Stimulated activated CD8-positive, alpha-beta memory T cell treated with anti-CD3 and anti-CD28 coated beads, Interleukin-12 subunit alpha, Interleukin-12 subunit beta, amount 100 ng/mL, for 24 hours (primary cell): ENCODE results near the gene DAB2.
"Not testable (repeated sequence)": the region's sequence is repeated elsewhere in the genome, so short reads cannot be mapped to it uniquely, and the experiment has no call there.

Source experiments
- DNase-seq: peaks from one replicate; pipeline ENCODE4 v3.0.0-alpha.2; 2020; ENCODE audit errors: extremely low read depth

Gene DAB2

GRCh38 chr5:39420482-39421145 lies 4.2 kb downstream of the DAB2 start:
- no peak for DNase-seq

GRCh38 chr5:39419796-39420195 lies 5.0 kb downstream of the DAB2 start:
- DNase-seq = no peak

GRCh38 chr5:39417979-39418378 lies 6.8 kb downstream of the DAB2 start:
- no peak for DNase-seq

- DNase-seq = no peak
Observed at GRCh38 chr5:39415201-39415600, 9.6 kb downstream of the DAB2 start.

DNA sequence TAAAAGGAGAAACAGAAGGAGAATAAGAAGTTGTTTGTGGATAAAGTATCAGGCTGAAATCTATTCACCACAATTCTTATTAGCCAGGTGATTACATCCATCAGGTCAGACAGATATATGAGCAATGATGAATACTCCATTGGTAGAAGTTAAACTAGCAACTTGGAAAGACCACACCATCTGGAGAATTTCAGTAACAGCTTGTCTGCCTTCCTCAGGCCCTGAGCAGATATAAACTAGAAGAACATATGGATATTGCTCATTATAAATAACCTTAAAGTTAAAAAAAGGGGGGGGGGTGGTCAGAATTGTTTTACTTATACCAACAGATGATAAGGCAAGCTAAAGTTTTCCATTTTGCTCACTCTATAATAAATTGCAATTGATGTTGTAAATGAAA lies 10.4 kb downstream of the DAB2 start:
- DNase-seq = no peak

GRCh38 chr5:39413771-39414170 lies 11.0 kb downstream of the DAB2 start:
- DNase-seq = no peak

DNA sequence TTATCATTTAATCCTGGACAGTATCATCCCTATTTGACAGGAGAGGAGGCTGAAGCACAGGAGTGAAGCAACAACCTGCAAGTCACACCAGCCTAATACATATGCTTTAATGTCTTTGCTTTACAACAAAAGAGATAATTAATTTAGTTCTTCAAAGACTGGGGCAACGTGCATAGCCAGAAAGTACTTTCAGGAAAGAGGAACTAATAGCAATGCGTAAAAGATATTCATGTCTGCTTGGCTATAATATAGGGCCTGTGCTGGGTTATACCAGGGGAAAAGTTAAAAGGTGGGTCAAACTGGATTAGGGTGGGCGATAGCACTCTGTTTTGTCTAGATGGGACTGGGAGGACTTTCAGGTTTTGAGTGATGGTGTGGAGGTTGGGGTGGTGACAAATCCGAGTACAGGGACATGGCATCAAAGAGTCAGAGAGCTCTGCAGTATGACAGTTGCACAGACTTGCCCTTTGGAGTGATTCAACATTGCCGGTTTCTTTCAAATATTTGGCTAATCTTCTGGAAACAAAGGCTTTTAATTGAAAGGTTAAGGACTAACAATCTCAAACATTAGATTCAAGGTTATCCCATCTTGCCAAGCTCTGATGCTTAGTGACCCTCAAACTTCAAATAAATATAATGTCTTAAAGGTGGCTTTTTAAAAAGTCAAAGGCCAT lies 11.9 kb downstream of the DAB2 start:
- no peak for DNase-seq

DNA sequence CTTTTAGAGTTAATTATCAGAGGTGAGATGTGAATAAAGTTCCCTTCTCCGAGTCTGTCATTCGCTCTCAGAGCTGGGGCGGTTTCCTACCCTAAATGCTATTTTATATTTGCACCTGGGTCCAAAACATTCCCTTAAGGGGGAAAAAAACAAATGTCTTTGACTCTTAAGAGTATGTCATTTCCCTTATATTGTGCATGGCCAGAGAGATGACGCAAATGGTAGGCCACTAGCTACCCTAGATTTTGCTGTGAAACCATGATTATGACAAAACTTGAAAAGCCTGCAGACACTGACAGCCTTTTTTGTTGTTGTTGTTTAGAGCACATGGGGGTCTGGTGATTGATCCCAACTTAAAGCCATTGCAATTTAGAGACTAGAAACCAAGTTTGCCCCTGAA lies 12.8 kb downstream of the DAB2 start:
- DNase-seq = no peak

DNA sequence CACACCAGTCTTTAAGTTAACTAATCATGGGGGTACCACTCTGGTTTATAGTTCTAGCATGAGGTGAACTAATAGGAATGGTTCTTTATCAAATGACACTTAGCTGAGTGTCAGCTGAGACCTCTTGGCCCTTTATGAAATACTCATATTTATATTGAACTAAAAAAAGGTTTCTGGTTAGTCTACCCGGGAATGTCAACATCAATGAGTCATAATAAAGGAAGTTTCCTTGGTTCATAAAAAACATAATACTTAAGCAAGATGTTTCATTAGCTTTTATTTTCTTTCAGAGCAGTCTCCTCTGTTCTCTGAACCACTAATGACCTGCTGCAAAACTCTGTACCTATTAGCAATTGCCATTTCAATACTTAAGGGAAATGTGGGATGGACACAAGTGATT lies 13.7 kb downstream of the DAB2 start:
- no peak for DNase-seq

DNA sequence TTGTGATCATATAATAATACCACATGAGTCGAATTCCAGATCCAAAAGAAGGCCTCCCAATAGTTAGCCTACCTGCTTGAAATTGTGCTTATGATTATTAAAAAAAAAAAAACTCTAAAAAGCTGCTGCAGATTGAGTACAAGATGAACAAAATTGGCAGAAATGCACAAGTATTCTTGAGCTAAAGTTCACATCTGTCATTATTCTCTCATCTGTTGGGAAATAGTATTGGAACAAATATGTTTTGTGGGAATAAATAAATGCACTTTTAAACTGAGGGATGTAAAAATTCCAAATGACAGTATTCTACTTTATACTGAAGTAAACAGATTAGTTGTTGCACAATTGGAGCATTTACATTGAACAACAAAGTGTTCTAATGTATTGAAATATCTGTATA lies 15.7 kb downstream of the DAB2 start:
- DNase-seq = no peak

GRCh38 chr5:39405083-39405843 lies 19.5 kb downstream of the DAB2 start:
- DNase-seq = no peak

DNA sequence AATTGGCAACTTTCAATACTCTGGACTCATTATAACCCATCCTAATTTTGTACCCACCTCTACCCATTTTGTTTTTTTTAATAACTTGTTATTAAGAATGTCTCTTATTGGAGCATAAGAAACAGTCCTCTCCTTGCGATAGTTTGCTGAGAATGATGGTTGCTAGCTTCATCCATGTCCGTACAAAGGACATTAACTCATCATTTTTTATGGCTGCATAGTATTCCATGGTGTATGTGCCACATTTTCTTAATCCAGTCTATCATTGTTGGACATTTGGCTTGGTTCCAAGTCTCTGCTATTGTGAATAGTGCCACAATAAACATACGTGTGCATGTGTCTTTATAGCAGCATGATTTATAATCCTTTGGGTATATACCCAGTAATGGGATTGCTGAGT lies 21.0 kb downstream of the DAB2 start:
- not testable (repeated sequence) for DNase-seq

GRCh38 chr5:39402140-39402539 lies 22.6 kb downstream of the DAB2 start:
- not testable (repeated sequence) for DNase-seq

GRCh38 chr5:39400713-39401578 lies 23.8 kb downstream of the DAB2 start:
- no peak for DNase-seq

DNA sequence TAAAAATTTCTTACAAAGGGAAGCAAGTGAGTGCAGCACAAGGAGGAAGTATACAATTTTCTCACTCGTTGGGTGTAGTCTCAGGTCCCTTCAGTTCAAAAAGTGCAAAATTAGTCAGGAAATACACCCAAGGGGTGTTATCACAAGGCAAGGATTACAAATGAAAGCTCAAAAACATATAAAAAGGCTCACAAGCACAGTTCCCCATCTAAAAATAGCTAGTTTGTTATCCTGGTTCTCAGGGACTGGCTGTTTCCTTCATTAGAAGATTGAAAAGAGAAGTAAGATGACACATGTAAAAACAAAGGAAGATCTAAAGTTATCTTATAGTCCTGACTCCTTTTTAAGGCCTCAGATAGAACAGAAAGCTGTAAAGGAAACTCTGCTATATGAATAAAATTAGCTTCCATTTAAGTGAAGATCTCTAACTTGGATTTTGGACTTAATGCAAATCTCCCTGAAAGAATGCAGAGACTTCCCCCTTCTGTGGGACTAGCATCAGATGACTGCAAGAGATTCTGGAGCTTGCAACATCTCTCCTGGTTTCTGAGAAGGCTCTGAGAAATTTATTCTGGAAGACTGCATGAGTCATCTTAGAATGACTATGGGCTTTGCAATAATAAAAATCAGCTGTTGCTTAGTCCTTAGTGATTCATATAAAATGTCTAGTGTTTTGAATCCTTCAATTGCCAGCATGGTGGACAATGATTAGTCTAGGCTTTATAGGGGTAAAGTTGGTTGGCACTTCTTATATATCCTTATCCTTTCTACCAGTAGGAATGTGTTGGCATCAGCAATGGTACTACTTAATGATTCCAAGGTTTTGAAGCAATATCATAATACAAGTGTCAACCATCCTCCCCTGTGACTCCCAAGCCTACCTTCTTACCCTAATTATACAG lies 25.4 kb downstream of the DAB2 start:
- DNase-seq = no peak

DNA sequence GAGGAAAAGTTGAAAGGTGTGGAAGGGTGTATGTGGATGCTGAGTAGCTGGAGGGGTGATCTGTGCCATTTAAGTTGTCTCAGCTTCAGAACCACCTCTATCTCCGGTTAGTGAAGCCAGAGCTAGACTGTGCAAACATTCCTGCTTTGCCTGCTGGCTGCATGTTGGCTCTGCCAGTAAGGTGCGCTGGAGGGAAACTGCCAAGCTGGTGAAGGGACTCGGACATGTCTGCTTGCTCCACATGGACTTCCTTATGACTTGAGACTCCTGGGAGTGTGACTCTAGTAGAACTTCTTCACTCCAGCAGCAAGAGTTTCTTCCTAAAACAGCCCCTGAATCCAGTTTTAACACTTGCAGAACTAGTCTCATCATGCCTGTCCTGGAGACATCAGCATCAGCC lies 27.9 kb downstream of the DAB2 start:
- DNase-seq = no peak

DNA sequence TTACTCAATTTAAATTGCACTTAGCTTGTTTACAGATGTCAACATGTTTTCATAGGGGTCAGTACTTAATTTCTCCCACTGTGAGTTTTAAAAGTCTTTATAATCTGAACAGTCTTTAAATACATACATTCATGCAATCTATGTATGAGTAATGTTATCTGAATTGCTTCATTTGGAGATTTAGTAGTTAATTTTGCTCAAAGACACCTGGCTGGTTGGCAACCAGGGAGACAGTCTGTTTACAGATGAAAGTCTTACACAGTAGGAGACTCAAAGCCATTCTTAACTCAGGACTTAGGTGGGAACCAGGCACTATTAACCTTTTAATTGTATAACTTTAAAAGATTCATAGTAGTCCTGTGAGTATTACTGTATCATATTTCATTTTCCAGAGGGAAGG lies 29.3 kb downstream of the DAB2 start:
- DNase-seq = no peak

GRCh38 chr5:39394946-39395345 lies 29.8 kb downstream of the DAB2 start:
- DNase-seq = no peak

- DNase-seq = no peak
Observed at GRCh38 chr5:39390945-39391344, 33.8 kb downstream of the DAB2 start.

GRCh38 chr5:39387293-39387692 lies 37.5 kb downstream of the DAB2 start:
- DNase-seq = no peak

- no peak for DNase-seq
Observed at GRCh38 chr5:39384271-39384670, 40.5 kb downstream of the DAB2 start.
